Activated T-cell treated with anti-CD3 and anti-CD28 coated beads, Interleukin-2, amount 50 U/mL, for 24 hours (primary cell): ENCODE measurements around the gene RUNX1.

Source experiments
- DNase-seq: peaks from one replicate; pipeline ENCODE4 v3.0.0-alpha.2; 2020
- H3K27ac Mint-ChIP-seq: 2 replicates; pipeline ENCODE4 v1.8.0; 2020; ENCODE audit warnings: mild to moderate bottlenecking, mixed read lengths
- H3K27me3 Mint-ChIP-seq: 2 replicates; pipeline ENCODE4 v1.8.0; 2020; ENCODE audit warnings: mixed read lengths
- H3K36me3 Mint-ChIP-seq: 2 replicates; pipeline ENCODE4 v1.8.0; 2020; ENCODE audit warnings: low read depth, mixed read lengths
- H3K4me1 Mint-ChIP-seq: 2 replicates; pipeline ENCODE4 v1.8.0; 2020; ENCODE audit warnings: low read depth, mixed read lengths
- H3K4me3 Mint-ChIP-seq: 2 replicates; pipeline ENCODE4 v1.8.0; 2020; ENCODE audit warnings: mild to moderate bottlenecking, moderate library complexity, mixed read lengths
- H3K9me3 Mint-ChIP-seq: 2 replicates; pipeline ENCODE4 v1.8.0; 2020; ENCODE audit warnings: mixed read lengths

Gene RUNX1

GRCh38 chr21:35036465-35037383, 12.4 kb downstream of the RUNX1 start:
- Mint-ChIP-seq H3K4me3 (peak overlapping the region; percentile 72), H3K9me3 (peaks cover 3% of the 10 kb centered on the region), H3K27ac (peak overlapping the region; percentile 88), H3K27me3 (no peaks in the 10 kb centered on the region), H3K4me1 (peaks cover 96% of the 10 kb centered on the region), H3K36me3 (peaks cover 57% of the 10 kb centered on the region)
- no peak for DNase-seq

DNA sequence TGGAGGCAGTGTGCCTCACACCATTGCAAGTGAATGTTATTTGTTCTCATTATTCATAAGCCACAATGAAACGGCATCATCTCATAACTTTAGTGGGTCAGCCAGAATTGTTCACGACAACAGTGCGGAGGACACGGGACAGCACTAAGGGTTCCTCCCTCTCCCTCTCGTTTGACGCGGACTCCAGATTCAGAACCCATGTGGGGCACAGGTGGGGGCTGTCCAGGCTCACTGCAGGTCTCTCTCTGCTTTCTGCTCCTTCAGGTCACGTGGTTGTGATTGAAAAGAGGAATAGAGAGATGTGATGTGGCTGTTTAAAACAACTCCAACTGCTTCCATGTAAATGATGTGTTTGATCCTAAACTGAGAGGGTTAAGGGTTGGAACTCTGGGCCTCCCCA, 13.5 kb downstream of the RUNX1 start:
- Mint-ChIP-seq H3K36me3 (peaks cover 54% of the 10 kb centered on the region), H3K4me3 (peak overlapping the region; percentile 26), H3K27ac (peak overlapping the region; percentile 91), H3K4me1 (peaks cover 95% of the 10 kb centered on the region), H3K27me3 (no peaks in the 10 kb centered on the region), H3K9me3 (peaks cover 3% of the 10 kb centered on the region)
- no peak for DNase-seq

DNA sequence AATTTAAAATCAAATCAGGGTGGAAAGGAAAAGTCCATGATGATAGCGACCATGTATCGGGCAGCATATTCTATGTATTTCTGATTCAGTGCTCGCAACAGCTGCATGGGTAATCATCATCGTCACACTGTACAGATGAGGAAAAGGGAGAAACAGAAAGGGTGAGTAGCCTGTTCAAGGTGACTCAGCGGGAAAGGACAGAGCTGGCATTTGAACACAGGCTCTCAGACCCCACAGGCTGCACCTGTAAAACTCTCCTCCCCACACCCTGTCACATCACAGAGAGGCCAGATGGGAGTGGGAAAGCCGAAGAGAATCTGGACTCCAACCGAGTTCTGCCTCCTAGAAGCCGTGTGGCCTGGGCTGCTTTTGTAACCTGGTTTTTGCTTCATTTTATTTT, 14.0 kb downstream of the RUNX1 start:
- Mint-ChIP-seq H3K27me3 (no peaks in the 10 kb centered on the region), H3K27ac (peak overlapping the region; percentile 91), H3K4me3 (peak overlapping the region; percentile 26), H3K36me3 (peaks cover 55% of the 10 kb centered on the region), H3K4me1 (peaks cover 96% of the 10 kb centered on the region), H3K9me3 (peaks cover 3% of the 10 kb centered on the region)
- DNase-seq = no peak

DNA sequence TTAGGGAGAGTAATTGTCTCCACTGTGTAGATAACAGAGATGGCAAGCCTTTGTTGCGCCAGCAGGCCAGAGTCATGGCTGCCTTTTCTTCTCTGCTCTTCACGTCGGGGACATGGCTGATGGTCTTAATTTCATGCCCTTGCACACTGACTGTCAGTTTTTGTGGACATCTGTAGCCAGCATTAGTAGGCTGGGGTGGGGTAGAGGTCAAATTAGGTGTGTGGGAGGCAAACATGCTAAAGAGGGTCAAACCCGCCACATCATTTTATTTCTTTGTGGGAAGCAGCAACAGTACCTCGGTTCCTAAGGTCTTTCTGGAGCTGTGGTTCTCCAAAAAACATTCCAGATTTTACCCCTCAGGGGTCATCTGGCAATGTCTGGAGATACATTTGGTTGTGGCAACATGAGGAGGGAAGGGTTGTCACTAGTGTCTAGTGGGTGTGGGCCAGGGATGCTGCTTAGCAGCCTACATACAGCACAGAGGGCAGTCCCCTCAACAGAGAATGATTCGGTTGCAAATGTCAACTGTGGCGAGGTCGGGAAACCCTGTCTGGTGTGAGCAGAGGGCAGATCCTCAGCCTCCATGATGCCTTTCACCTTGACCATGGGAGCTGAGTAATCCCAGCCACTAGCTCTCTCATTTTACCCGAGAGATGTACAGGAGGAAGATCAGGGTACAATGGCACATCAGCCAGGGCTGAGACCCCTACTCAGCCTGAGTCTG, 14.7 kb downstream of the RUNX1 start:
- peak overlapping the region; percentile 26 for H3K4me3 Mint-ChIP-seq
- H3K9me3 Mint-ChIP-seq = peaks cover 3% of the 10 kb centered on the region
- peak overlapping the region; percentile 91 for H3K27ac Mint-ChIP-seq
- H3K36me3 Mint-ChIP-seq = peaks cover 54% of the 10 kb centered on the region
- H3K27me3 Mint-ChIP-seq = no peaks in the 10 kb centered on the region
- H3K4me1 Mint-ChIP-seq = peaks cover 94% of the 10 kb centered on the region
- DNase-seq = no peak

DNA sequence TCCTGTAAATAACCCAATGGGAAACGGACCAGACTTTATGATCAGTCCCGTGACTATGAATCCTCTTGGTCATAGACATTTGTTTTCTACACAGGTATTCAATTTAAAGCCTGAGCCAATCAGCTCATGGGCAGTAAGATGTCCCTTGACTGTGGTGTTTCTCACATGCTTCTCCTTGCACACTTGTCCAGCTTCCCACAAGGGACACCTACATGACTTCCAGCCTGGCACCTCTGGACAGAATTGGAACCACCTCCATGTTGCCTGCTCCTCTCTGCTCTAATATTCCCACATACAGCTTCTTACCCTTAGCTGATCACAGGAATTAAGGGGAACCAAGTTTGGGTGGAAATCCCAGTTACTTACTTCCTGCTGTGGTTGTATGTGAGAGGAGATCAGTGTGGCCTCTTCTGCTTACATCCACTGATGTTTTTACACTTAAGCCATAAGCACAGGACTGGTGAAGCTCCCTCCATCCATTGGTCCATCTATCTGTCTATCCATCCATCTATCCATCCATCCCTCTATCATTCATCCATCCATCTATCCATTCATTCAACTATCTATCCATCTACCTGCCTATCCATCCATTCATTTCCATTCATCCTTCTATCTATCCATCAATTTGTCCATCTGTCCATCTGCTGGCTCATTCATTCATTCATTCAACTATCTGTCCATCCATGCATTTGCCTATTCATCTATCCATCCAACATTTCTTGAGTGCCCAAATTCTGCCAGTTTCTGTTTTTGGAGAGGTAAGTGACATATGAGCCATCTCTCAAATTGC, 16.4 kb downstream of the RUNX1 start:
- peaks cover 49% of the 10 kb centered on the region for H3K36me3 Mint-ChIP-seq
- H3K27me3 Mint-ChIP-seq = no peaks in the 10 kb centered on the region
- H3K4me3 Mint-ChIP-seq = no peak overlapping the region
- no peak for DNase-seq
- H3K27ac Mint-ChIP-seq = peak overlapping the region; percentile 1
- H3K9me3 Mint-ChIP-seq = peaks cover 3% of the 10 kb centered on the region
- H3K4me1 Mint-ChIP-seq = peaks cover 95% of the 10 kb centered on the region

GRCh38 chr21:35028451-35028978, 20.6 kb downstream of the RUNX1 start:
- Mint-ChIP-seq H3K36me3 (peaks cover 26% of the 10 kb centered on the region), H3K27ac (peak overlapping the region; percentile 96), H3K4me1 (peaks cover 92% of the 10 kb centered on the region), H3K9me3 (peaks cover 5% of the 10 kb centered on the region), H3K4me3 (peak overlapping the region; percentile 82), H3K27me3 (no peaks in the 10 kb centered on the region)
- DNase-seq = no peak

GRCh38 chr21:35027563-35028450, 21.3 kb downstream of the RUNX1 start:
- Mint-ChIP-seq H3K4me3 (peak overlapping the region; percentile 82), H3K27ac (peak overlapping the region; percentile 96), H3K36me3 (peaks cover 23% of the 10 kb centered on the region), H3K4me1 (peaks cover 92% of the 10 kb centered on the region), H3K9me3 (peaks cover 2% of the 10 kb centered on the region), H3K27me3 (no peaks in the 10 kb centered on the region)
- DNase-seq = no peak

DNA sequence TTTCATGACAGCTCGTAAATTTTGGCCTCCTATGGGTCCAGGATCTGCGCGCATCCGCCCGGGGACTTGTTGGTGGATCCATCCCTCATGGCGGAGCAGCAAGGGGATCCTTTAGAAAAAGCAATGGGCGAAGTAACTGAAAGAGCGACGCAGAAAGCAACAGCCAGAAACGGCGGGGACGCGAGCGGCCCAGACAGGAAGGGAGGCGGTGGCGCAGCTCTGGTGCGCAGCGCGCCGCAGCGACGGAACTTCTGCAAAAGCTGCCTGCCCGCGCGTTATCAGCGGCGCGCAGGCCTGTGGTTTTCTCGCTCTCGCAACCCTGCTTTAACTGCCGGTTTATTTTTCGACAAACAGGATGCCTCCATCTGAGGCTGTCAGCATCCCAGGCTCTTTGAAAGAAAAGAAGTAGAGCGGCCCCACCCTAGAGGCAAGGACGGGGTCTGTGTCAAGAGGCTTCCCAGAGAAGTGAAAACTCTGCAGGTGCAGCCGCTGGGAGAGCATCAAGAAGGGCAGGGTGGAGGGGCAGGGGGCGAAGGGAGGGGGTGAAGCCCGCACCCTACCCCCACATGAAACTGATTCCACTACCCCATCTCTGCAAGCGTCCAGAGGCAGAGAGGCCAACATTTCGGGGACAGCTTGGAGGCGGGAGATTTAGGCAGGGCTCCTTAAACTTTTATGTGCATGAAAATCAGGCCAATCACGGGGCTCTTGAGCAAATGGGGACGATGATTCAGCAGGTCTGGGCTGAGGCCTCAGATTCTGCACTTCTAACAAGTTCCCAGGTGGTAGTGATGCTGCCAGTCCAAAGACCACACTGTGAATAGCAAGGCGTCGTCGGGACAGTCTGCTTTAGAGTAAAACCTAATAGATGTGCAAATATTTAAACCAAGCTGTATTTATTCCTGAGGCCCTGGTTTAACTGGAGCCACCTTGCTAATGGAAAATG, 22.2 kb downstream of the RUNX1 start:
- Mint-ChIP-seq H3K36me3 (peaks cover 18% of the 10 kb centered on the region), H3K4me3 (peak overlapping the region; percentile 82), H3K4me1 (peaks cover 91% of the 10 kb centered on the region), H3K9me3 (peaks cover 2% of the 10 kb centered on the region), H3K27me3 (no peaks in the 10 kb centered on the region), H3K27ac (peak overlapping the region; percentile 96)
- DNase-seq = peak; percentile 84

- Mint-ChIP-seq H3K4me3 (peak overlapping the region; percentile 82), H3K9me3 (peaks cover 2% of the 10 kb centered on the region), H3K27me3 (no peaks in the 10 kb centered on the region), H3K27ac (peak overlapping the region; percentile 92), H3K4me1 (peaks cover 92% of the 10 kb centered on the region), H3K36me3 (peaks cover 14% of the 10 kb centered on the region)
- no peak for DNase-seq
These were observed 23.0 kb downstream of the RUNX1 start for GRCh38 chr21:35026153-35026500.

DNA sequence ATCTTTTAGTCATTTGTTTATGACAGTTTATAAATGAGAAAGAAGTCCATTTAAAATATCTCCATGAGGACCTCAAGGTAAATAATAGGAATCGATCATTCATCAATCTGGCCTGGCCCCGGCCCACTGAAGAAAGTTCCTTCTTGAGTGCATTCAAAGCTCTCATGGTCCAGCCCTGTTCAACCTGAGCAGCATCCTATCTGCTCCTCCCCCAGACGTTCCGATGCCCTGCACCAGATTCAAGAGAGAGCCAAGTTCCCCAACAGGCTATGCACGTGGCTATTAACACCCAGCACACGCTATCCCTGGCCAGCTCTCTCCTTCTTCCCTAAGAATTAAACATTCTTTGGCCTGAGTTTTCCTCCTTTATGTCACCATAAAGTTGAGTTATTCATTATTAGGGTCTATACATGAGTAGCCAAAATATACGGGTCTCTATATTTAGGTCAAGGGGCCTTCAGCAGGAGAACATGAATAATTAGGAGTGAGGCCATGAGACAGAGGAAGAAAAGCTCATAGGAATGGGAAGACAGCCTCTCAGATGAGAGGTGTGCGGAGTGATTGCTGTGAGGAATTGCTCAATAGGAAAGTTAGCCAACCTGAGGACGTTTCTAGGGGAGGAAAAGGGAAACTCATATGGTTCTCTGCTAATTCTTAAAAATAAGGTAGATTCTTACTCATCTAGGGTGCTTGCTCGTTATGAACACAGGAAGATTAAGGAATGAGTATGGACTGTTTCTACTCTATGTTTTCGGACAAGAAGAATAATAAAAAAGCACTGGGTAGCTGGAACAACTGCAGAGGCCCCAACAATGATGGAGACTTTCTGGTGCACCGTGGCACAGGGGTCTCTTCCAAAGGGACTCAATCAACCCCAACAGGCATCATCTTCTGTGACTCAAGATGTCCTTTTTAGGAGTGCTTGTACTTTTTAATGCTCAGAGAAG, 23.6 kb downstream of the RUNX1 start:
- peaks cover 2% of the 10 kb centered on the region for H3K9me3 Mint-ChIP-seq
- DNase-seq = no peak

GRCh38 chr21:35024513-35024912, 24.6 kb downstream of the RUNX1 start:
- Mint-ChIP-seq H3K4me3 (peak overlapping the region; percentile 25), H3K36me3 (peaks cover 13% of the 10 kb centered on the region), H3K27me3 (no peaks in the 10 kb centered on the region), H3K4me1 (peaks cover 93% of the 10 kb centered on the region), H3K27ac (peak overlapping the region; percentile 92), H3K9me3 (peaks cover 2% of the 10 kb centered on the region)
- no peak for DNase-seq

More for the DNA sequence above, 23.6 kb downstream of the RUNX1 start:
- Mint-ChIP-seq H3K4me1 (peaks cover 92% of the 10 kb centered on the region), H3K27me3 (no peaks in the 10 kb centered on the region), H3K36me3 (peaks cover 12% of the 10 kb centered on the region), H3K4me3 (peak overlapping the region; percentile 82), H3K27ac (peak overlapping the region; percentile 92)

GRCh38 chr21:35024071-35024420, 25.1 kb downstream of the RUNX1 start:
- DNase-seq = no peak
- no peaks in the 10 kb centered on the region for H3K27me3 Mint-ChIP-seq
- H3K36me3 Mint-ChIP-seq = peaks cover 16% of the 10 kb centered on the region
- H3K4me1 Mint-ChIP-seq = peaks cover 93% of the 10 kb centered on the region
- peak overlapping the region; percentile 92 for H3K27ac Mint-ChIP-seq
- peaks cover 2% of the 10 kb centered on the region for H3K9me3 Mint-ChIP-seq
- H3K4me3 Mint-ChIP-seq = peak overlapping the region; percentile 44
